Liver (tissue), 9 donors: ENCODE data around the gene STOM. TPM values are rescaled to one million over a fixed set of nuclear protein-coding genes. Genes with fewer than 3 reads are reported as not detected.

ENCODE experiments used
- DNase-seq: peaks from one replicate; pipeline ENCODE4 v3.0.0-alpha.2; 2017; ENCODE audit warnings: low spot score
- H3K27ac ChIP-seq, 2 donors: one replicate each; pipeline ENCODE4 v1.7.0; 2013; ENCODE audit warnings: inconsistent platforms in 2 of 2, low read length in 2 of 2, control low read depth in 1 of 2, low read depth in 1 of 2, mild to moderate bottlenecking in 1 of 2
- H3K27me3 ChIP-seq, 4 donors: one replicate each; pipeline versions ENCODE4 v1.6.1 to v1.7.0; 2013; ENCODE audit warnings: low read length in 3 of 4, inconsistent platforms in 1 of 4, mild to moderate bottlenecking in 1 of 4, moderate library complexity in 1 of 4; ENCODE audit not compliant: control insufficient read depth in 4 of 4, insufficient read depth in 4 of 4
- H3K36me3 ChIP-seq, 4 donors: one replicate each; pipeline versions ENCODE4 v1.6.1 to v1.7.0; 2013; ENCODE audit warnings: low read length in 3 of 4, mild to moderate bottlenecking in 3 of 4, low read depth in 1 of 4, moderate library complexity in 1 of 4; ENCODE audit not compliant: control insufficient read depth in 4 of 4, insufficient read depth in 3 of 4
- H3K4me1 ChIP-seq, 4 donors: one replicate each; pipeline versions ENCODE4 v1.6.1 to v1.7.0; 2013; ENCODE audit warnings: low read length in 3 of 4, mild to moderate bottlenecking in 3 of 4, moderate library complexity in 1 of 4; ENCODE audit not compliant: control insufficient read depth in 4 of 4, insufficient read depth in 4 of 4
- H3K4me3 ChIP-seq, 3 donors: one replicate each; pipeline versions ENCODE4 v1.6.1 to v1.7.0; 2013; ENCODE audit warnings: low read length in 3 of 3, control low read depth in 1 of 3, low read depth in 1 of 3, mild to moderate bottlenecking in 1 of 3
- H3K9ac ChIP-seq, 2 donors: one replicate each; pipeline ENCODE4 v1.7.0; 2013; ENCODE audit warnings: low read length in 2 of 2, mild to moderate bottlenecking in 2 of 2, moderate library complexity in 2 of 2, control low read depth in 1 of 2, low read depth in 1 of 2
- H3K9me3 ChIP-seq, 4 donors: one replicate each; pipeline versions ENCODE4 v1.6.1 to v1.7.0; 2013; ENCODE audit warnings: low read length in 3 of 4; ENCODE audit not compliant: control insufficient read depth in 4 of 4
- FOXA1 ChIP-seq: IDR thresholded peaks from 2 replicates; pipeline ENCODE4 v1.6.1; 2016; ENCODE audit warnings: antibody characterized with exemption
- FOXA2 ChIP-seq: IDR thresholded peaks from 2 replicates; pipeline ENCODE4 v1.6.1; 2016; ENCODE audit warnings: antibody characterized with exemption
- HNF4A ChIP-seq, 2 donors: conservative IDR thresholded peaks; 2 replicates each; pipeline ENCODE4 v1.6.1; 2016; ENCODE audit warnings: antibody characterized with exemption in 2 of 2, mild to moderate bottlenecking in 2 of 2
- JUND ChIP-seq, 2 donors: IDR thresholded peaks; 2 replicates each; pipeline ENCODE4 v1.6.1; 2016; ENCODE audit warnings: antibody characterized with exemption in 2 of 2
- NR2F2 ChIP-seq: IDR thresholded peaks from 2 replicates; pipeline ENCODE4 v1.6.1; 2016; ENCODE audit warnings: antibody characterized with exemption
- RAD21 ChIP-seq, 2 donors: IDR thresholded peaks; 2 replicates each; pipeline ENCODE4 v1.6.1; 2016; ENCODE audit warnings: antibody characterized with exemption in 2 of 2, mild to moderate bottlenecking in 2 of 2
- REST ChIP-seq: IDR thresholded peaks from 2 replicates; pipeline ENCODE4 v1.6.1; 2016; ENCODE audit warnings: antibody characterized with exemption, mild to moderate bottlenecking
- RXRA ChIP-seq, 2 donors: IDR thresholded peaks; 2 replicates each; pipeline ENCODE4 v1.6.1; 2017 to 2018; ENCODE audit warnings: antibody characterized with exemption in 2 of 2, mild to moderate bottlenecking in 1 of 2
- SP1 ChIP-seq: IDR thresholded peaks from 2 replicates; pipeline ENCODE4 v1.6.1; 2018; ENCODE audit warnings: antibody characterized with exemption, mild to moderate bottlenecking
- TAF1 ChIP-seq: conservative IDR thresholded peaks from 2 replicates; pipeline ENCODE4 v1.6.1; 2016; ENCODE audit warnings: antibody characterized with exemption, mild to moderate bottlenecking
- YY1 ChIP-seq: IDR thresholded peaks from 2 replicates; pipeline ENCODE4 v1.6.1; 2016; ENCODE audit warnings: antibody characterized with exemption, mild to moderate bottlenecking
- WGBS: extraction: QIAGEN DNeasy Blood & Tissue Kit; methylation state at CpG from one replicate; pipeline ENCODE4 v1.1.7; 2013; 5-methylcytosine and 5-hydroxymethylcytosine counted together
- polyA plus RNA-seq, 2 donors: library from polyadenylated mRNA; stranded (reverse) in 1 of 2; unstranded in 1 of 2; fragments of 200-250 nt in 1 of 2; fragments of >200 nt in 1 of 2; fragmentation: Nextera tagmentation in 1 of 2; extraction: Ambion mirVana in 1 of 2; gene quantifications; one replicate each; pipeline versions ENCODE4 v1.2.1 to v1.2.3, GENCODE V29; 2013 to 2015
- total RNA-seq, 2 donors: library from RNA; depleted of rRNA; stranded (reverse); fragments of >200 nt; gene quantifications; one replicate each; pipeline ENCODE4 v1.2.3, GENCODE V29; 2014
- TF ChIP-seq, protein P1 (sequence below): IDR thresholded peaks from 2 replicates; pipeline ENCODE4 v1.6.1; 2016; ENCODE audit warnings: antibody characterized with exemption
- TF ChIP-seq, protein P2 (sequence below): IDR thresholded peaks from 2 replicates; pipeline ENCODE4 v1.6.1; 2016; ENCODE audit warnings: antibody characterized with exemption
- TF ChIP-seq, protein P3 (sequence below): fragments of 150-350 bp; IDR thresholded peaks from 2 replicates; pipeline ENCODE4 v1.5.1; 2017; ENCODE audit warnings: improper control_type of control experiment, low read depth, low read length; ENCODE audit not compliant: missing input control
- donor health status: healthy.
- donor health status: healthy.
- donor health status: healthy.
- donor health status: healthy.
- donor health status: healthy.

The STOM gene
- total and polyA plus RNA-seq, 4 donors, result 150 to 398 (median 265) TPM

- peak in 1 of 2 donors; percentile 25 for TF ChIP-seq RXRA (IDR thresholded peaks at IDR 0.05)
- peak; percentile 47 for TF ChIP-seq NR2F2
- TF ChIP-seq YY1, result no peak
- no peak for TF ChIP-seq REST
- TF ChIP-seq, protein P1, sequence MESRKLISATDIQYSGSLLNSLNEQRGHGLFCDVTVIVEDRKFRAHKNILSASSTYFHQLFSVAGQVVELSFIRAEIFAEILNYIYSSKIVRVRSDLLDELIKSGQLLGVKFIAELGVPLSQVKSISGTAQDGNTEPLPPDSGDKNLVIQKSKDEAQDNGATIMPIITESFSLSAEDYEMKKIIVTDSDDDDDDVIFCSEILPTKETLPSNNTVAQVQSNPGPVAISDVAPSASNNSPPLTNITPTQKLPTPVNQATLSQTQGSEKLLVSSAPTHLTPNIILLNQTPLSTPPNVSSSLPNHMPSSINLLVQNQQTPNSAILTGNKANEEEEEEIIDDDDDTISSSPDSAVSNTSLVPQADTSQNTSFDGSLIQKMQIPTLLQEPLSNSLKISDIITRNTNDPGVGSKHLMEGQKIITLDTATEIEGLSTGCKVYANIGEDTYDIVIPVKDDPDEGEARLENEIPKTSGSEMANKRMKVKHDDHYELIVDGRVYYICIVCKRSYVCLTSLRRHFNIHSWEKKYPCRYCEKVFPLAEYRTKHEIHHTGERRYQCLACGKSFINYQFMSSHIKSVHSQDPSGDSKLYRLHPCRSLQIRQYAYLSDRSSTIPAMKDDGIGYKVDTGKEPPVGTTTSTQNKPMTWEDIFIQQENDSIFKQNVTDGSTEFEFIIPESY, result no peak
- TF ChIP-seq SP1, result peak; percentile 24
Measured at GRCh38 chr9:121350993-121351561, 19.0 kb downstream of the STOM start.

GRCh38 chr9:121350036-121350435 is 20.0 kb downstream of the STOM start:
- peaks cover 0 to 14% (median 6%) of the 10 kb centered on the region in 4 donors for H3K4me1 ChIP-seq
- no peaks in the 10 kb centered on the region for H3K27me3 ChIP-seq
- H3K36me3 ChIP-seq, result peaks cover 5 to 92% (median 61%) of the 10 kb centered on the region in 4 donors
- peak overlapping the region; percentile 40 to 61 for H3K27ac ChIP-seq
- no peaks in the 10 kb centered on the region for H3K9me3 ChIP-seq
- no peak overlapping the region for H3K9ac ChIP-seq
- no peak overlapping the region for H3K4me3 ChIP-seq
- WGBS, result 96% methylated on average over 1 of the region's 1 CpG
- TF ChIP-seq FOXA2 (no peak), TAF1 (no peak), HNF4A (conservative IDR thresholded peaks at IDR 0.05) (no peak)
- TF ChIP-seq, protein P2, sequence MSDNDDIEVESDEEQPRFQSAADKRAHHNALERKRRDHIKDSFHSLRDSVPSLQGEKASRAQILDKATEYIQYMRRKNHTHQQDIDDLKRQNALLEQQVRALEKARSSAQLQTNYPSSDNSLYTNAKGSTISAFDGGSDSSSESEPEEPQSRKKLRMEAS, result no peak
- no peak for DNase-seq

More at GRCh38 chr9:121350993-121351561, 19.0 kb downstream of the STOM start:
- 46% methylated on average over 2 of the region's 2 CpGs for WGBS
- peak; percentile 69 for DNase-seq
- Histone ChIP-seq H3K27me3 (no peaks in the 10 kb centered on the region), H3K27ac (peak overlapping the region; percentile 0 to 61), H3K9ac (no peak overlapping the region), H3K9me3 (no peaks in the 10 kb centered on the region), H3K36me3 (peaks cover 6 to 89% (median 60%) of the 10 kb centered on the region in 4 donors), H3K4me1 (peaks cover 0 to 14% (median 5%) of the 10 kb centered on the region in 4 donors), H3K4me3 (no peak overlapping the region)

DNA sequence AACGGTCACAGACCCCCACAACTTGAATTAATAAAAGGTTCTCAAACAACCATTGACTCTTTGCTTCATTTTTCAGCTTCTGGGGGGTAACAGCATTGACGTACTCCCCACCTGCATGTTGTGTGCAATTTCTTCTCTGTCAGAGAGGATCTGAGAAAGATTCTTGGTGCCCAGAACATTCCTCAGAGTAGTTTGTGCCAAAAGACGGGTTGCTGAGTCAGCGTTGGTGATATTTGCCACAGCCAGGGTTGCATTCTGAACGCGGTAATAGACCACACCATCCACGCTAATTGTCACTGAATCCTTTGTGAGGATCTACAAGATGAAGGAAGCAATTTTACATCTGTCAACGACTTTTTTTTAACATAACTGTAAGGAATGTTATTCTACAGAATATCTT is 21.0 kb downstream of the STOM start:
- no peak overlapping the region for H3K9ac ChIP-seq
- no peak overlapping the region for H3K27ac ChIP-seq
- peaks cover 7 to 91% (median 66%) of the 10 kb centered on the region in 4 donors for H3K36me3 ChIP-seq
- TF ChIP-seq, protein P3, sequence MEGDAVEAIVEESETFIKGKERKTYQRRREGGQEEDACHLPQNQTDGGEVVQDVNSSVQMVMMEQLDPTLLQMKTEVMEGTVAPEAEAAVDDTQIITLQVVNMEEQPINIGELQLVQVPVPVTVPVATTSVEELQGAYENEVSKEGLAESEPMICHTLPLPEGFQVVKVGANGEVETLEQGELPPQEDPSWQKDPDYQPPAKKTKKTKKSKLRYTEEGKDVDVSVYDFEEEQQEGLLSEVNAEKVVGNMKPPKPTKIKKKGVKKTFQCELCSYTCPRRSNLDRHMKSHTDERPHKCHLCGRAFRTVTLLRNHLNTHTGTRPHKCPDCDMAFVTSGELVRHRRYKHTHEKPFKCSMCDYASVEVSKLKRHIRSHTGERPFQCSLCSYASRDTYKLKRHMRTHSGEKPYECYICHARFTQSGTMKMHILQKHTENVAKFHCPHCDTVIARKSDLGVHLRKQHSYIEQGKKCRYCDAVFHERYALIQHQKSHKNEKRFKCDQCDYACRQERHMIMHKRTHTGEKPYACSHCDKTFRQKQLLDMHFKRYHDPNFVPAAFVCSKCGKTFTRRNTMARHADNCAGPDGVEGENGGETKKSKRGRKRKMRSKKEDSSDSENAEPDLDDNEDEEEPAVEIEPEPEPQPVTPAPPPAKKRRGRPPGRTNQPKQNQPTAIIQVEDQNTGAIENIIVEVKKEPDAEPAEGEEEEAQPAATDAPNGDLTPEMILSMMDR, result no peak
- TF ChIP-seq FOXA1, result no peak
- TF ChIP-seq, protein P2, result no peak
- no peak for TF ChIP-seq FOXA2
- TF ChIP-seq TAF1, result no peak
- TF ChIP-seq YY1, result no peak
- no peak for TF ChIP-seq RAD21 (IDR thresholded peaks at IDR 0.05)
- no peak for TF ChIP-seq SP1
- no peak for TF ChIP-seq RXRA (IDR thresholded peaks at IDR 0.05)
- TF ChIP-seq NR2F2, result no peak
- TF ChIP-seq HNF4A (conservative IDR thresholded peaks at IDR 0.05), result no peak
- no peak for TF ChIP-seq JUND (IDR thresholded peaks at IDR 0.05)
- no peak overlapping the region for H3K4me3 ChIP-seq
- 80% methylated on average over 8 of the region's 8 CpGs for WGBS
- H3K27me3 ChIP-seq, result no peaks in the 10 kb centered on the region
- no peak for DNase-seq
- H3K4me1 ChIP-seq, result peaks cover 0 to 14% (median 6%) of the 10 kb centered on the region in 4 donors
- no peaks in the 10 kb centered on the region for H3K9me3 ChIP-seq
